ENCODE data around the gene HMG20B.
"Not testable (repeated sequence)": the region's sequence is repeated elsewhere in the genome, so short reads cannot be mapped to it uniquely, and the experiment has no call there.

Gene HMG20B

GRCh38 chr19:3528080-3528479 lies 44.7 kb upstream of the HMG20B start:
- H3K4me1 ChIP-seq (ENCODE audit: low read length), result no peaks in the 10 kb centered on the region
- H3K36me3 ChIP-seq (replicated peaks; ENCODE audit: insufficient read depth, low read length), result no peaks in the 10 kb centered on the region
- no peak for TF ChIP-seq EZH2 (optimal IDR thresholded peaks at IDR 0.05; ENCODE audit: low read depth, low read length)
- TF ChIP-seq CTCF (IDR thresholded peaks at IDR 0.05; ENCODE audit: low read length), result no peak
- no peak for TF ChIP-seq EZH2phosphoT487 (IDR thresholded peaks at IDR 0.05; ENCODE audit: low read length)

GRCh38 chr19:3528539-3529211 lies 44.1 kb upstream of the HMG20B start:
- Histone ChIP-seq H3K79me2 (ENCODE audit: low read length) (no peaks in the 10 kb centered on the region), H3K4me2 (ENCODE audit: low read depth, low read length) (no peak overlapping the region), H3K9ac (ENCODE audit: low read length) (no peak overlapping the region), H3K4me1 (ENCODE audit: low read length) (no peaks in the 10 kb centered on the region), H3K9me3 (replicated peaks; ENCODE audit: insufficient read depth, low read length) (no peaks in the 10 kb centered on the region), H3K9me2 (replicated peaks; ENCODE audit: insufficient read depth, low read length) (no peaks in the 10 kb centered on the region), H3F3A (ENCODE audit: insufficient read depth, low read length) (no peaks in the 10 kb centered on the region), H3K27ac (ENCODE audit: low read length) (no peak overlapping the region), H4K20me1 (ENCODE audit: insufficient read depth, low read length) (no peaks in the 10 kb centered on the region), H2AFZ (ENCODE audit: low read length) (no peak overlapping the region), H3K4me3 (ENCODE audit: low read length) (no peak overlapping the region), H3K36me3 (replicated peaks; ENCODE audit: insufficient read depth, low read length) (no peaks in the 10 kb centered on the region), H3K27me3 (replicated peaks; ENCODE audit: insufficient read depth, low read length) (no peaks in the 10 kb centered on the region)
- DNase-seq, result no peak
- TF ChIP-seq EZH2 (optimal IDR thresholded peaks at IDR 0.05; ENCODE audit: low read depth, low read length), result no peak
- TF ChIP-seq CTCF (IDR thresholded peaks at IDR 0.05; ENCODE audit: low read length), result no peak
- no peak for TF ChIP-seq EZH2phosphoT487 (IDR thresholded peaks at IDR 0.05; ENCODE audit: low read length)

More at GRCh38 chr19:3528080-3528479, 44.7 kb upstream of the HMG20B start:
- H2AFZ ChIP-seq (ENCODE audit: low read length), result no peak overlapping the region
- no peak for DNase-seq
- H3K4me2 ChIP-seq (ENCODE audit: low read depth, low read length), result no peak overlapping the region
- no peaks in the 10 kb centered on the region for H3K9me2 ChIP-seq (replicated peaks; ENCODE audit: insufficient read depth, low read length)
- no peak overlapping the region for H3K4me3 ChIP-seq (ENCODE audit: low read length)
- no peaks in the 10 kb centered on the region for H3K27me3 ChIP-seq (replicated peaks; ENCODE audit: insufficient read depth, low read length)
- no peaks in the 10 kb centered on the region for H3K9me3 ChIP-seq (replicated peaks; ENCODE audit: insufficient read depth, low read length)
- H3F3A ChIP-seq (ENCODE audit: insufficient read depth, low read length), result no peaks in the 10 kb centered on the region
- no peaks in the 10 kb centered on the region for H4K20me1 ChIP-seq (ENCODE audit: insufficient read depth, low read length)
- H3K9ac ChIP-seq (ENCODE audit: low read length), result no peak overlapping the region
- peaks cover 4% of the 10 kb centered on the region; the same call in 1 of the 2 replicates for H3K79me2 ChIP-seq (ENCODE audit: low read length)
- H3K27ac ChIP-seq (ENCODE audit: low read length), result no peak overlapping the region

GRCh38 chr19:3529299-3529698 lies 43.4 kb upstream of the HMG20B start:
- H3K4me2 ChIP-seq (ENCODE audit: low read depth, low read length); H4K20me1 ChIP-seq (ENCODE audit: insufficient read depth, low read length); H3K79me2 ChIP-seq (ENCODE audit: low read length); H3K9ac ChIP-seq (ENCODE audit: low read length); H3K4me3 ChIP-seq (ENCODE audit: low read length); H3K36me3 ChIP-seq (replicated peaks; ENCODE audit: insufficient read depth, low read length); H2AFZ ChIP-seq (ENCODE audit: low read length); H3K9me3 ChIP-seq (replicated peaks; ENCODE audit: insufficient read depth, low read length); H3K9me2 ChIP-seq (replicated peaks; ENCODE audit: insufficient read depth, low read length); H3K27me3 ChIP-seq (replicated peaks; ENCODE audit: insufficient read depth, low read length); DNase-seq; H3K27ac ChIP-seq (ENCODE audit: low read length); H3F3A ChIP-seq (ENCODE audit: insufficient read depth, low read length); H3K4me1 ChIP-seq (ENCODE audit: low read length): not testable (repeated sequence)

GRCh38 chr19:3530389-3530788 lies 42.4 kb upstream of the HMG20B start:
- H3K36me3 ChIP-seq (replicated peaks; ENCODE audit: insufficient read depth, low read length), result no peaks in the 10 kb centered on the region
- no peaks in the 10 kb centered on the region for H3K79me2 ChIP-seq (ENCODE audit: low read length)
- no peaks in the 10 kb centered on the region for H4K20me1 ChIP-seq (ENCODE audit: insufficient read depth, low read length)
- no peak for DNase-seq
- no peaks in the 10 kb centered on the region for H3K9me3 ChIP-seq (replicated peaks; ENCODE audit: insufficient read depth, low read length)
- no peaks in the 10 kb centered on the region for H3K27me3 ChIP-seq (replicated peaks; ENCODE audit: insufficient read depth, low read length)
- no peaks in the 10 kb centered on the region for H3K9me2 ChIP-seq (replicated peaks; ENCODE audit: insufficient read depth, low read length)
- H3K27ac ChIP-seq (ENCODE audit: low read length), result no peak overlapping the region
- H3K4me2 ChIP-seq (ENCODE audit: low read depth, low read length), result no peak overlapping the region
- no peaks in the 10 kb centered on the region for H3F3A ChIP-seq (ENCODE audit: insufficient read depth, low read length)
- no peak overlapping the region for H3K4me3 ChIP-seq (ENCODE audit: low read length)
- H3K4me1 ChIP-seq (ENCODE audit: low read length), result no peaks in the 10 kb centered on the region
- no peak overlapping the region for H2AFZ ChIP-seq (ENCODE audit: low read length)
- no peak overlapping the region for H3K9ac ChIP-seq (ENCODE audit: low read length)
- TF ChIP-seq CTCF (IDR thresholded peaks at IDR 0.05; ENCODE audit: low read length) (no peak), EZH2 (optimal IDR thresholded peaks at IDR 0.05; ENCODE audit: low read depth, low read length) (no peak), EZH2phosphoT487 (IDR thresholded peaks at IDR 0.05; ENCODE audit: low read length) (no peak)
